AG09309 (cell line): Measurements from ENCODE around the gene KRTAP4-4.
"Not testable (repeated sequence)": the region's sequence is repeated elsewhere in the genome, so short reads cannot be mapped to it uniquely, and the experiment has no call there.

ENCODE experiments used
- DNase-seq: peaks from one replicate; pipeline ENCODE4 v3.0.0-alpha.2; 2010; ENCODE audit warnings: low read depth
- H3K4me3 ChIP-seq: 2 replicates; pipeline ENCODE4 v1.5.1; 2011; ENCODE audit warnings: mild to moderate bottlenecking, low read depth, low read length, moderate library complexity; ENCODE audit not compliant: control insufficient read depth
- TF ChIP-seq, protein P1 (sequence below): IDR thresholded peaks from 2 replicates; pipeline ENCODE4 v1.5.1; 2011; ENCODE audit warnings: mild to moderate bottlenecking, low read depth, low read length, inconsistent platforms; ENCODE audit not compliant: insufficient read depth, control insufficient read depth; ENCODE audit errors: missing control alignments

KRTAP4-4 gene

DNA sequence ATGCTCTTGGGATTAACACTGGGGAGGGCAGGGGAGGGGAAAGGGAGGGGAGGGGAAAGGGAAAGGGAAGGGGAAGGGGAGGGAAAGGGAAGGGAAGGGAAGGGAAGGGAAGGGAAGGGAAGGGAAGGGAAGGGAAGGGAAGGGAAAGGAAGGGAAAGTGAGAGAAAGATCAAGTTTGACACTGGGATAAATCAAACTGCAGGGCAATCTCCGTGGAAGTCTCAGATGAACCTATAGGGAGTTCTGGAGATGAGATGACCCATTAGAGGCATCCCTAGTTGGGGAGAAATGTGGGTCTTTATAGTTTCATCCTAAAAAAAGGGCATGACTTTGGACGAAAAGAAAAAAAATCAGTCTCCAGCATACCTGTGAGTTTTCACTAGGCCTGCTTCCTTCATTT lies 38.8 kb downstream of the KRTAP4-4 start:
- TF ChIP-seq, protein P1, sequence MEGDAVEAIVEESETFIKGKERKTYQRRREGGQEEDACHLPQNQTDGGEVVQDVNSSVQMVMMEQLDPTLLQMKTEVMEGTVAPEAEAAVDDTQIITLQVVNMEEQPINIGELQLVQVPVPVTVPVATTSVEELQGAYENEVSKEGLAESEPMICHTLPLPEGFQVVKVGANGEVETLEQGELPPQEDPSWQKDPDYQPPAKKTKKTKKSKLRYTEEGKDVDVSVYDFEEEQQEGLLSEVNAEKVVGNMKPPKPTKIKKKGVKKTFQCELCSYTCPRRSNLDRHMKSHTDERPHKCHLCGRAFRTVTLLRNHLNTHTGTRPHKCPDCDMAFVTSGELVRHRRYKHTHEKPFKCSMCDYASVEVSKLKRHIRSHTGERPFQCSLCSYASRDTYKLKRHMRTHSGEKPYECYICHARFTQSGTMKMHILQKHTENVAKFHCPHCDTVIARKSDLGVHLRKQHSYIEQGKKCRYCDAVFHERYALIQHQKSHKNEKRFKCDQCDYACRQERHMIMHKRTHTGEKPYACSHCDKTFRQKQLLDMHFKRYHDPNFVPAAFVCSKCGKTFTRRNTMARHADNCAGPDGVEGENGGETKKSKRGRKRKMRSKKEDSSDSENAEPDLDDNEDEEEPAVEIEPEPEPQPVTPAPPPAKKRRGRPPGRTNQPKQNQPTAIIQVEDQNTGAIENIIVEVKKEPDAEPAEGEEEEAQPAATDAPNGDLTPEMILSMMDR: no peak
- H3K4me3 ChIP-seq: no peak overlapping the region
- no peak for DNase-seq

DNA sequence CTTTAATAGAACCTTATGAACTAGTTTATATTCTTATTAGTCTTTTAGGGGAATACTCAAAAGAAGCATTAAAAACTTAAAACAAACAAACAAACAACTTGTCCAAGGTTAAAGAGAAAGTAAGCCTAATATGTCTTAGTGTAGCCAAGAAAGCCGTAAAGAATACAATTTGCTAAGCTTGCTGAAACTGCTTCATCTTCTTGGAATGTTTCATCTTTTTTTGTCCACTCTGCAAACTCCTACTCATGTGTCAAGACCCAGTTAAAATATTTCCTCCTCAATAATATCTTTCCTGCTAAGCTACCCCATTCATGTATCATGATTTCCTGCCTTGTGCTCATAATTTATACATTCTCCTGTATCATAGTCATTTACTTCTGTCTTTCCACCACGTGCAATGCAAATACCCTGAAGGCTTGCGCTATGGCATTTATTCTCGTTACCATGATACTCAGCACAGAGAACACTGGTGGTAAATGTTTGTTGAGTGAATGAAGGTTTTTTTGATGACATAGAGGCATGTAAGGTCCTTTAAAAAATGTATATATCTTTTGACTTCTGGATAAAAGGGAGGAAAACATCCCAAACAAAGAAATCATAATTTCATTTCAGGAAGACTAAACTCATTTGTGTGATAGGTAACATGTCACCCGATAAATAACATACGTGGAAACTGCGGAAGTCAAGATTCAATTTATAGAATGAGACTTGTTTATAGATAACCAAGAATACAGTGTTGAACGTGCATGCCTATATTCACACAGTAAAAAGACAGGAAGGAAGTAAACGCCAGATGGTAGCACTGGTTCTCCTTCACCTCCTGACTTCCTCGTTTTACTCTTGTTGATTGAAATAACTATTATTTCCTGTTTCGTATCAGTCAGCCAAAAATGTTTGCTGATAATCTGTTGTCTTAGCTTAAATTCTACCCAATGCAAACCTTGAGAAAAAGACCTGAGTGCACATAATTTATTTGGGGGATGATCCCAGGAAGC lies 40.6 kb downstream of the KRTAP4-4 start:
- not testable (repeated sequence) for DNase-seq, H3K4me3 ChIP-seq

DNA sequence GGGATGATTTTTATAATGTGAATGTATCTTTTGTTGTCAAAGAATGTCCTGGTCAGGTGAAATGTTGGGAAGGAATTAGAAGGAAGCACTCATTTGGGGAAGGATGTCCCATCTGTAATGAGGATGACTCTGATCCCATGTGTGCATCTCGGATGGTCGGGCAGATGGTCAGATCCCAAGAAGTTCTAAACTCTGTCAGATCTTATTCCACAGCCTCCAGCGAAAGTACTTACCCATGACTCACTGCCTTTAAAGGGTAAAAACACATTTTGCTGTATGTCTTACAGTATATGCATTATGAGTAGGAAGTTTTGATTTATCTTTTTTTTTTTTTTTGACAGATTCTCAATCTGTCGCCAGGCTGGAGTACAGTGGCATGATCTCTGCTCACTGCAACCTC lies 41.8 kb downstream of the KRTAP4-4 start:
- no peak overlapping the region for H3K4me3 ChIP-seq
- no peak for DNase-seq
- TF ChIP-seq, protein P1: no peak

DNA sequence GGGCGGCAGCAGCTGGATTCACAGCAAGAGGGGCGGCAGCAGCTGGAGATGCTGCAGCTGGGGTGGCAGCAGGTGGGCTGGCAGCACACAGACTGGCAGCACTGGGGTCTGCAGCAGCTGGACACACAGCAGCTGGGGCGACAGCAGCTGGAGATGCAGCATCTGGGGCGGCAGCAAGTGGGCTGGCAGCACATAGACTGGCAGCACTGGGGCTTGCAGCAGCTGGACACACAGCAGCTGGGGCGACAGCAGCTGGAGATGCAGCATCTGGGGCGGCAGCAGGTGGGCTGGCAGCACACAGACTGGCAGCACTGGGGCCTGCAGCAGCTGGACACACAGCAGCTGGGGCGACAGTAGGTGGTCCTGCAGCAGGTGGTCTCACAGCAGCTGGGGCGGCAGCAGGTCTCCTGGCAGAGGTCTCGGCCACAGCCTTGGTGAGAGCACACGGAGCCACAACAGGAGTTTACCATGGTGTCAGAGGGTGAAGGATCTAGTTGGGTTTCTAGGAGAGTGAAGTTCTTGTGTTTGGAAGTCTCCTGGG lies 42.6 kb downstream of the KRTAP4-4 start, which contains the start of gene KRTAP4-11:
Gene KRTAP4-11, minus strand, starts transcription at position 528 of the 541 bp plus-strand sequence. Its CDS starts 58 bp downstream, at position 470.
- not testable (repeated sequence) for H3K4me3 ChIP-seq

DNA sequence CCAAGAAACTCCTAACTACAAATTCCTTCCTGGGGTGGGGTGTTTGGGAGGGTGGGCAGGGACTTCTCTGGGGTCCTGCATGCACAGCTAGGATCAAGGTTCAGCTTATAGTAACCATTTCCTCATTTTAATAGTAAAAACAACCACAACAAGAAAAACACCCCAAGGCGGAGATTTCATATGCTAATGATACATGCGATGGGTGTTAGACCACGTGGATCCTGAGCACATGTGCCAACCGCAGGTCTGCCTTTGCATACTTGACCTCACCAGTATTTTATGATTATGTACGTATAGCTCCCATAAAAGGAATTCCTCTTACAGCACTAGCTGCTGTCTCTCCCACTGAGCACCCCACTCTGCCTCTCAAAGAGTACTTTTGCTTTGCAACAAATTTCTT lies 44.3 kb downstream of the KRTAP4-4 start:
- TF ChIP-seq, protein P1: no peak
- no peak overlapping the region for H3K4me3 ChIP-seq
- DNase-seq: no peak

More for the DNA sequence above, 42.6 kb downstream of the KRTAP4-4 start, which contains the start of gene KRTAP4-11:
- not testable (repeated sequence) for DNase-seq

DNA sequence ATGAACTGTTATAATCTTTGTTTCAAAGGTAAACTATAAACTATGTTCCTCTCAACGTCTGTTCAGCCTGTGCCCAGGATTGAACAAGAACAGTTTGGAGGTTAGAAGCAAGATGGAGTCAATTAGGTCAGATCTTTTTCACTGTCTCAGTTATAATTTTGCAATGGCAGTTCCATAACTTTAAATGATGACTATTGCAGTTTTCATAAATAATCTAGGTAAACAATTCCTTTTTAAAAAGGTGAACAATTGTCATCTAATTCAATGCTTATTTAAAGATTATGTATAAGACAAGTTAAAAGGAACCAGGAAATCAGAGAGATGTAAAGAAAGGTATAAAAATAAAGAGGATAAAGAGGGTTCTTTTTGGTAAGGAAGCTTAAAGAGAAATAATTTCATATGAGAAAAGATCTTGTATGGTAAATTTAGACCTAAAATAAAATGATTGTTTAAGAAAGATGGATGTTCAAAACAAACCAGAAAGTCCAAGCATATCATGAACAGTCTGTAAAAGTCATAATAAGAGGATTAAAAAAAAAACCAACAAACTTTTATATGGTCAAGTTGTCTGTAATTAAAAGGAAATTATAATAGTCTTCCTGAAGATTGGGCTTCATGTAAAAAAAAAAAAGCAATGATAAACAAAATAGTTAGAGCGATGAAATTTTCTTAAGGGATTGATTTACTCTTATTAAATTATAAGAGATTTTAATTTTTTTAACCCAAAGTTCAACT lies 49.2 kb downstream of the KRTAP4-4 start:
- no peak for DNase-seq
- no peak overlapping the region for H3K4me3 ChIP-seq
- TF ChIP-seq, protein P1: no peak
